ENCODE measurements around the gene ROR2. TPM values are rescaled to one million over a fixed set of nuclear protein-coding genes. Genes with fewer than 3 reads are reported as not detected.

Gene ROR2
- total and polyA plus RNA-seq, 11 donors, result 0.18 to 9.0 (median 0.49) TPM

- TF ChIP-seq, protein P1, sequence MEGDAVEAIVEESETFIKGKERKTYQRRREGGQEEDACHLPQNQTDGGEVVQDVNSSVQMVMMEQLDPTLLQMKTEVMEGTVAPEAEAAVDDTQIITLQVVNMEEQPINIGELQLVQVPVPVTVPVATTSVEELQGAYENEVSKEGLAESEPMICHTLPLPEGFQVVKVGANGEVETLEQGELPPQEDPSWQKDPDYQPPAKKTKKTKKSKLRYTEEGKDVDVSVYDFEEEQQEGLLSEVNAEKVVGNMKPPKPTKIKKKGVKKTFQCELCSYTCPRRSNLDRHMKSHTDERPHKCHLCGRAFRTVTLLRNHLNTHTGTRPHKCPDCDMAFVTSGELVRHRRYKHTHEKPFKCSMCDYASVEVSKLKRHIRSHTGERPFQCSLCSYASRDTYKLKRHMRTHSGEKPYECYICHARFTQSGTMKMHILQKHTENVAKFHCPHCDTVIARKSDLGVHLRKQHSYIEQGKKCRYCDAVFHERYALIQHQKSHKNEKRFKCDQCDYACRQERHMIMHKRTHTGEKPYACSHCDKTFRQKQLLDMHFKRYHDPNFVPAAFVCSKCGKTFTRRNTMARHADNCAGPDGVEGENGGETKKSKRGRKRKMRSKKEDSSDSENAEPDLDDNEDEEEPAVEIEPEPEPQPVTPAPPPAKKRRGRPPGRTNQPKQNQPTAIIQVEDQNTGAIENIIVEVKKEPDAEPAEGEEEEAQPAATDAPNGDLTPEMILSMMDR (IDR thresholded peaks at IDR 0.05), result no peak
- no peak for TF ChIP-seq POLR2A (IDR thresholded peaks at IDR 0.05)
- 70 to 84% (median 83%) methylated on average over 6 to 9 of the region's 9 CpGs for WGBS, 4 donors
- H3K4me1 ChIP-seq, result no peaks in the 10 kb centered on the region
- no peaks in the 10 kb centered on the region for H3K36me3 ChIP-seq
- ATAC-seq (no peak), DNase-seq (no peak)
- no peak overlapping the region for H3K4me3 ChIP-seq
- no peaks in the 10 kb centered on the region for H3K9me3 ChIP-seq
- no peak overlapping the region for H3K27ac ChIP-seq
- intact Hi-C loops (cut with DNase I), result no loop called here
- no peaks in the 10 kb centered on the region for H3K27me3 ChIP-seq
These were observed 203.1 kb downstream of the ROR2 start for GRCh38 chr9:91746904-91747303.

DNA sequence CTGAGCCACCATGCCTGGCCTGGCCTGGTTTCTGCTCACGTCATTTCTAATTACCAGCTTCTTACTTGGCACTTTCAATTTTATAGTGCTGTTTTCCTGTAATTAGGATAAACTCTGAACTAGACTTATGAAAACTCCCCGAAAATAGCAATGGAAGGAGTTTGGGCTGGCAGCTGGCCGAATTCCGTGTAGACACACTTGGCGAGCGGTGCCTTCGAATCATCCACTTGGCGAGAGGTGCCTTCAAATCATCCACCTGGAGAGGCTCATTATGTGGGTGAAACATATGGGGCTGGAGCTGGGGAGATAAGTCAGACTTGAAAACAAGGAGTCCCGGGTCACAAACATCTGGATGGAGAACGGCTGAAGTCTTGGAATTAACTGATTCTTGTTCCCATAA lies 203.7 kb downstream of the ROR2 start:
- intact Hi-C loops (cut with DNase I), result no loop called here
- Histone ChIP-seq H3K4me3 (no peak overlapping the region), H3K9me3 (no peaks in the 10 kb centered on the region), H3K27ac (no peak overlapping the region), H3K36me3 (no peaks in the 10 kb centered on the region), H3K27me3 (no peaks in the 10 kb centered on the region), H3K4me1 (no peaks in the 10 kb centered on the region)
- WGBS, 4 donors, result 83 to 90% (median 87%) methylated on average over 10 of the region's 10 CpGs
- ATAC-seq, result no peak
- DNase-seq, result no peak
- TF ChIP-seq, protein P1 (IDR thresholded peaks at IDR 0.05), result no peak
- TF ChIP-seq POLR2A (IDR thresholded peaks at IDR 0.05), result no peak

GRCh38 chr9:91744114-91744513 lies 205.9 kb downstream of the ROR2 start:
- Histone ChIP-seq H3K27ac (no peak overlapping the region), H3K27me3 (peaks cover 0 to 3% (median 0%) of the 10 kb centered on the region in 9 donors), H3K4me3 (no peak overlapping the region), H3K9me3 (no peaks in the 10 kb centered on the region), H3K36me3 (no peaks in the 10 kb centered on the region), H3K4me1 (no peaks in the 10 kb centered on the region)
- no peak for ATAC-seq
- no peak for DNase-seq
- intact Hi-C loops (cut with DNase I), result no loop called here
- WGBS, 4 donors, result 83 to 92% (median 87%) methylated on average over 7 of the region's 7 CpGs
- TF ChIP-seq, protein P1 (IDR thresholded peaks at IDR 0.05), result no peak
- no peak for TF ChIP-seq POLR2A (IDR thresholded peaks at IDR 0.05)

DNA sequence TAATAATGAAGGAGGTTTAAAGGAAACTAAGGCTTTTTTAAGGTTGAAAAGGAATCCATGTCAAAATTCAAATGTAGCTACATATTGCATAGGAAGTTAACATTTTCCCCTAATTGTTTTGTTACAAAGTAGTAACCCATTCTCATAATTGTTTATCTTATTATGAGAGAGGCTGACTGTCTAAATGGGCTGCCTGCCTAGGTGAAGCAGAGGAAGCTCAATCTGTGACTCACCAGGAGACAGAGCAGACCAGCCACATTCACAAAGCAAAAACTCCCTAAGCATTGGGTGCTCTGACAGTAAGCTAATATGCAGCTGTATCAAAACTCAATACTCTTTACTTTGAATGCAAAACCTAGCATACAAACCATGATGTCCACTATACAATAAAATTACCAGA lies 208.5 kb downstream of the ROR2 start:
- peak overlapping the region in 1 of 12 donors; percentile 69 for H3K27ac ChIP-seq
- no peak overlapping the region for H3K4me3 ChIP-seq
- DNase-seq, result no peak
- H3K9me3 ChIP-seq, result no peaks in the 10 kb centered on the region
- intact Hi-C loops (cut with DNase I), result no loop called here
- no peaks in the 10 kb centered on the region for H3K36me3 ChIP-seq
- TF ChIP-seq, protein P1 (IDR thresholded peaks at IDR 0.05), result no peak
- TF ChIP-seq POLR2A (IDR thresholded peaks at IDR 0.05), result no peak
- peak in 1 of 4 donors; percentile 59 for ATAC-seq
- peaks cover 0 to 5% (median 0%) of the 10 kb centered on the region in 9 donors for H3K27me3 ChIP-seq
- no peaks in the 10 kb centered on the region for H3K4me1 ChIP-seq

All from heart left ventricle (tissue), 16 donors.